Prostate gland (tissue), 2 donors: ENCODE measurements around the gene BCOR. TPM values are rescaled to one million over a fixed set of nuclear protein-coding genes. Genes with fewer than 3 reads are reported as not detected.
A peak's percentile ranks its signal among the peaks of the same experiment; 100 is the strongest.

Experiments used
- DNase-seq: peaks from one replicate; pipeline ENCODE4 v3.0.0-alpha.2; 2019; ENCODE audit warnings: low spot score
- H3K27ac ChIP-seq, 2 donors: fragments of 200-600 bp; sonication (generic); 2 replicates each; pipeline ENCODE4 v1.5.1; 2017 to 2019
- H3K27me3 ChIP-seq: fragments of 200-600 bp; sonication (generic); replicated peaks from 2 replicates; pipeline ENCODE4 v1.5.1; 2019; ENCODE audit not compliant: insufficient read depth
- H3K36me3 ChIP-seq, 2 donors: fragments of 200-600 bp; sonication (generic); 1 replicate in 1 of 2; 2 replicates in 1 of 2; pipeline versions ENCODE4 v1.5.1 to v1.8.1; 2017 to 2019
- H3K4me1 ChIP-seq: fragments of 200-600 bp; sonication (generic); replicated peaks from 2 replicates; pipeline ENCODE4 v1.5.1; 2019
- H3K4me3 ChIP-seq, 2 donors: fragments of 200-600 bp; sonication (generic); 2 replicates each; pipeline ENCODE4 v1.5.1; 2017 to 2019
- H3K9me3 ChIP-seq: fragments of 200-600 bp; sonication (generic); 2 replicates; pipeline ENCODE4 v1.5.1; 2017
- CTCF ChIP-seq, 4 experiments: fragments of 200-600 bp in 2 of 4; fragments of 450-650 bp in 2 of 4; sonication (generic) in 2 of 4; IDR thresholded peaks; 1 replicate in 3 of 4; 2 replicates in 1 of 4; pipeline ENCODE4 v1.5.1; 2016 to 2019; ENCODE audit warnings: antibody characterized with exemption in 4 of 4, mild to moderate bottlenecking in 2 of 4, moderate library complexity in 2 of 4
- POLR2A ChIP-seq: fragments of 450-650 bp; IDR thresholded peaks from one replicate; pipeline ENCODE4 v1.6.1; 2016; ENCODE audit warnings: antibody characterized with exemption, mild to moderate bottlenecking
- POLR2AphosphoS5 ChIP-seq: sonication (generic); formaldehyde crosslinking; IDR thresholded peaks from one replicate; pipeline ENCODE4 v1.6.1; 2017; ENCODE audit warnings: antibody characterized with exemption
- WGBS: methylation state at CpG from one replicate; pipeline ENCODE4 v1.1.5; 2018; 5-methylcytosine and 5-hydroxymethylcytosine counted together
- intact Hi-C: fragments of 100-400 bp; cut with DNase I; formaldehyde crosslinking; loops from one replicate; pipeline ENCODE4 v1.14.2; 2022
- total RNA-seq, 2 donors: library from RNA; depleted of rRNA; stranded (reverse); fragments of >200 nt; gene quantifications; one replicate each; pipeline ENCODE4 v1.1.0, GENCODE V29; 2016

Gene BCOR
- total RNA-seq, 2 donors from 2014 or later: 56.2 to 70.8 TPM

GRCh38 chrX:40100537-40101429, 3.0 kb upstream of the BCOR start:
- peak overlapping the region; percentile 51 to 92 for H3K27ac ChIP-seq
- intact Hi-C loops: loop anchor here (5.0 to 10.0 kb wide), 2 partner anchors 72 to 286 kb away; no protein-coding TSS in a partner anchor
- no peak for DNase-seq
- H3K4me1 ChIP-seq: no peaks in the 10 kb centered on the region
- H3K27me3 ChIP-seq: no peaks in the 10 kb centered on the region
- H3K4me3 ChIP-seq: no peak overlapping the region
- no peaks in the 10 kb centered on the region for H3K9me3 ChIP-seq
- no peaks in the 10 kb centered on the region for H3K36me3 ChIP-seq
- 55% methylated on average over 31 of the region's 31 CpGs for WGBS
- TF ChIP-seq CTCF (IDR thresholded peaks at IDR 0.05): no peak

DNA sequence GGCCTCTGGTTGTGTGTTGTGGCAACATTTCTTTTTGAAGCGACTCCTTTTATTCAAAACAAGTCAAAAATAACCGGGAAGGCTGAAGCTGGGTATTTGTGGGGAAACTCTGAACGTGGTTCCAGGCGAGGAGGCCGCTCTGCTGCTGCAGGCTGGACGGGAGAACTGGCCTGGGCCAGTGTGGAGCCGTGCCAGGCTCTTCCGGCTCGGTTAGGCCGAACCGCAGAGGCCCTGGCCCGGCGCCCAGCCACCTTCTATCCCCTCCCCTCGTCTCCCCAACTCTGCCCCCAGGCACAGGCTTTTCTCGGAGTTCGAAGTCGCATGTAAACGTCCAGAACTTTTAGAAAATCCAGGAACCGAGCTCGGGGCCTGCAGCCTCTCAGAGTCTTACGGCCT, 2.4 kb upstream of the BCOR start:
- H3K4me3 ChIP-seq: no peak overlapping the region
- WGBS: 5% methylated on average over 21 of the region's 21 CpGs

DNA sequence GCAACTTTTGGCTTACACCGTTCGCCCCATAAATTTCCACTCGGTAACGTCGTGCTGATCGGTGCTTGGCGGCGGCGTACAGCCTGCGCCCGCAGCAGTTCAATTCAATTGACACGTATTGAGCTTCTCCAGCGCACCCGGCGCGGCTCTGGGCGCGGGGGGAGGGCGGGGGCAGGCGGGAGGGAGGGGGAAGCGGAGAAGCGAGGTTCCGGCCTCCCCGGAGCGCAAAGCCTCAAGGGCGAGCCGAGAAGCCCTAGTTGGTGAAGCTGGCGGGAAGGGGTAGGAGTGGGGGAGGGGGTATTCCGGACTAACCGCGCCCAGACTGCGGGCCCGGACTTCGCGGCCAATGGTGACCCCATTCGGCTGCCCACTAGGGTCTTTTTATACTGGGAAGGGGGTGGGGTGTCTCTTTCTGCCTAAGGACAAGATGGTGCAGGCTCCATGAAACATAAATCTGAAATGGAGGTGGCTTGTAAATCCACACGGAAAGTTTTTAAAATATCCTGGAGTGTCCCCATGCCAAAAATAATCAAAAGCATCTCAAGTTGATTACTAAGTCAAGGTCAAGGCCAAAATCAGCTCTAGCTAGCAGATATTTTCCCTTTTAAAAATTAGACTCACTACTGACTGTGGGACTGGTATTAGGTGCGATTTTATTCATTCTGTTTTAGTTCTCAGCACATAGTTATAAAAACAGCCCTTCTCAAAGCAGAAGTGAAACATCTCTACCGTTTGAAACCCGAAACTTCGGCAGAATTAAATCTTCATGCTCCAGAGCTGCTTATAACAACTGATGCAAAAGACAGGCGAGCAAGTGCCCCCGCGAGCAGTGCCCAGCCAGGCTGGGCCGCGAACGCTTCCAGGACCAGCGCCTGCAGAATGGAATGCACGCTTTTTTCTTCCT, 1.5 kb upstream of the BCOR start:
- whole genome bisulfite sequencing: 18% methylated on average over 30 of the region's 49 CpGs
- DNase-seq: peak; percentile 16
- peak overlapping the region; percentile 63 to 65 for H3K4me3 ChIP-seq

More for the DNA sequence above, 2.4 kb upstream of the BCOR start:
- H3K36me3 ChIP-seq: no peaks in the 10 kb centered on the region
- intact Hi-C loops: loop anchor here (5.0 to 10.0 kb wide), 2 partner anchors 72 to 285 kb away; no protein-coding TSS in a partner anchor
- DNase-seq: peak; percentile 14
- TF ChIP-seq CTCF (IDR thresholded peaks at IDR 0.05) (no peak), POLR2AphosphoS5 (no peak), POLR2A (no peak)
- H3K4me1 ChIP-seq: no peaks in the 10 kb centered on the region
- H3K27ac ChIP-seq: peak overlapping the region; percentile 51 to 92
- no peaks in the 10 kb centered on the region for H3K9me3 ChIP-seq
- no peaks in the 10 kb centered on the region for H3K27me3 ChIP-seq

More for the DNA sequence above, 1.5 kb upstream of the BCOR start:
- TF ChIP-seq POLR2A (no peak), POLR2AphosphoS5 (no peak), CTCF (IDR thresholded peaks at IDR 0.05) (no peak)
- Histone ChIP-seq H3K27me3 (no peaks in the 10 kb centered on the region), H3K4me1 (no peaks in the 10 kb centered on the region), H3K27ac (peak overlapping the region; percentile 86 to 92), H3K9me3 (no peaks in the 10 kb centered on the region), H3K36me3 (no peaks in the 10 kb centered on the region)
- intact Hi-C loops: loop anchor here (5.0 kb wide), 1 partner anchor 362 kb away; no protein-coding TSS in a partner anchor
